SJCRH30 (cell line): ENCODE measurements around the gene CNTN6. TPM values are rescaled to one million over a fixed set of nuclear protein-coding genes. Genes with fewer than 3 reads are reported as not detected.

Experiments
- DNase-seq, 2 experiments: peaks; one replicate each; pipeline ENCODE4 v3.0.0-alpha.2; 2015 to 2020
- H3K27ac ChIP-seq: fragments of 250-450 bp; sonication (Bioruptor Pico); 2 replicates; pipeline ENCODE4 v1.5.1; 2020; ENCODE audit warnings: mild to moderate bottlenecking, moderate library complexity
- H3K27me3 ChIP-seq: fragments of 250-450 bp; sonication (Bioruptor Pico); 2 replicates; pipeline ENCODE4 v1.5.1; 2020; ENCODE audit warnings: mild to moderate bottlenecking, moderate library complexity
- H3K36me3 ChIP-seq: fragments of 250-450 bp; sonication (Bioruptor Pico); 2 replicates; pipeline ENCODE4 v1.5.1; 2020; ENCODE audit warnings: mild to moderate bottlenecking, moderate library complexity
- H3K4me1 ChIP-seq: fragments of 250-450 bp; sonication (Bioruptor Pico); 2 replicates; pipeline ENCODE4 v1.5.1; 2020; ENCODE audit warnings: mild to moderate bottlenecking, moderate library complexity
- H3K4me3 ChIP-seq: fragments of 250-450 bp; sonication (Bioruptor Pico); 2 replicates; pipeline ENCODE4 v1.5.1; 2020; ENCODE audit warnings: mild to moderate bottlenecking, moderate library complexity
- H3K9me3 ChIP-seq: fragments of 250-450 bp; sonication (Bioruptor Pico); replicated peaks from 2 replicates; pipeline ENCODE4 v1.5.1; 2020; ENCODE audit warnings: mild to moderate bottlenecking, moderate library complexity
- total RNA-seq: library from RNA; depleted of rRNA; stranded (reverse); fragments of >200 nt; shearing (Covaris generic); gene quantifications from 2 replicates; pipeline ENCODE4 v1.2.3, GENCODE V29; 2014

Gene CNTN6
- total RNA-seq, 1 experiment from 2014 or later: 1.1 TPM

DNA sequence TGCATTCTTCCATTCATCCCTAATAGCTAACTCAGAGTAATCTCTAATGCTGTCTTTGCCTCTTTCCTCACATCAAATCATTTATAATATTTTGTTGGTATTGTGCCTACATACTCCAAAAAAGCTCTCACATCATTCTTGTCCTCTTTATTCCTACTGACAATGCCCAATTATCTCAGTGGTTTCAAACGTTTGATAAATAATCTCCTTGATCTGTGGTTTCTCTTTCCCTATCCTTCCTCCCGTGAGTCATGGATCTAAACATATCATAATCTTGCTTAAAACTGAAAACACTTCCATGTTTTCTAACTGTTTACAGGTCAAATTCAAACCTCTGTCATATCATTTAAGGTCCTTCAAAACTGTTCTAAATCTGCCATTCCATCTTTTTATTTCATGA, 115.1 kb downstream of the CNTN6 start:
- Histone ChIP-seq H3K4me1 (no peaks in the 10 kb centered on the region), H3K27me3 (no peaks in the 10 kb centered on the region), H3K27ac (no peak overlapping the region)

DNA sequence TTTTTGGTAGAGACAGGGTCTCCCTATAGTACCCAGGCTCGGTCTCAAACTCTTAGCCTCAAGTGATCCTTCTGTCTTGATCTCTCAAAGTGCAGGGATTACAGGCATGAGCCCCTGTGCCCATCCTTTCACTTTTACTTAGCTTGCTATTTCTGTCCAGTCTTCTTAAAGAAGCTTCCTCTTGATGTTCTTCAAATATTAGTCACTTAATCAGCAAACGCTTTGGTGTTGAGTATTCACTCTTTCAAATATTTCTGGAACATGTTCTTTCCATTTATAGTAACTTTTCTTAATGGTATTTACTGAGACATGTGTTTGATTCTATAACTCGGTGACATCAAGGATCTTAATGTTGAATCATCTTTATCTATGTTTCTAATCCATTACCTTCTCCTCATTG, 122.1 kb downstream of the CNTN6 start:
- Histone ChIP-seq H3K27me3 (no peaks in the 10 kb centered on the region), H3K9me3 (no peaks in the 10 kb centered on the region), H3K4me3 (no peak overlapping the region), H3K36me3 (no peaks in the 10 kb centered on the region), H3K4me1 (no peaks in the 10 kb centered on the region), H3K27ac (no peak overlapping the region)
- DNase-seq: no peak

More for the DNA sequence above, 115.1 kb downstream of the CNTN6 start:
- Histone ChIP-seq H3K36me3 (no peaks in the 10 kb centered on the region), H3K9me3 (no peaks in the 10 kb centered on the region), H3K4me3 (no peak overlapping the region)
- no peak for DNase-seq

DNA sequence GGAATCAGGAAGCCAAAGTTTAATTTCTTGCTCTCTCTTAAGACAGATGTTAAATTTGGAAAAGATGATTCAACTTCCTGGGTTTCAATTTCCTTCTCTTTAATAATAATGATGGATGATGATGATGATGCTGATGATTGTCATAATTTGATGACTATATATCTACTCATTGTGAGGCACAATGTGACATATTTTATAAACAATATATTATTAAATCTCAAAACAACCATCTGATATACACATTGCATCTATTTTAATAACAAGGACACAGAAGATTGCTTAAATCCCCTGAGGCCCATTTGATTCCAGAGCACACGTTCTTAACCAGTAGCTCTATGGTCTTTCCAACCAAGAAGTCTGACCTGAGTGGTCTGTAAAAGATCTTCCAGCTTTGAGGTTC, 124.0 kb downstream of the CNTN6 start:
- H3K9me3 ChIP-seq: no peaks in the 10 kb centered on the region
- no peaks in the 10 kb centered on the region for H3K4me1 ChIP-seq
- H3K36me3 ChIP-seq: no peaks in the 10 kb centered on the region
- DNase-seq: no peak
- H3K4me3 ChIP-seq: no peak overlapping the region
- H3K27ac ChIP-seq: no peak overlapping the region
- no peaks in the 10 kb centered on the region for H3K27me3 ChIP-seq

DNA sequence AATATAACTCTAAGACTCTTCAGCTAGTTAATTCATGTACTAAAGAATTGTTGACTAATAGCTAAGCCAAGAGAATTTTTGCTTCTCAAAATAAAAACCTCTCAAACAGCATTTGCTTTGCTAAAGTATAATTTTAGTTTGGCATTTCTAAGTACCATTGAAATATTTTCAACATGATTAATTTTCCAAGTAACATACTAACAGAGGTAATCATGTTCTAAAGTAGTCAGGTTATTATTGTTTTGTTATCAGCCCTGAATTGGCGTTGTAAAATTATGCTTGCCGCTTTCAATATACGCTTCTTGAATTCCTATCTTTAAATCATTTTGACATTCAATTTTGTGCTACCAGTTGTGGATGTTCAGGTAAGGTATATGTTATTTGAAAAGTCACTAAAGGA, 134.3 kb downstream of the CNTN6 start:
- no peaks in the 10 kb centered on the region for H3K36me3 ChIP-seq
- no peaks in the 10 kb centered on the region for H3K9me3 ChIP-seq
- no peak for DNase-seq
- no peaks in the 10 kb centered on the region for H3K4me1 ChIP-seq
- no peak overlapping the region for H3K4me3 ChIP-seq
- H3K27me3 ChIP-seq: no peaks in the 10 kb centered on the region
- H3K27ac ChIP-seq: no peak overlapping the region

DNA sequence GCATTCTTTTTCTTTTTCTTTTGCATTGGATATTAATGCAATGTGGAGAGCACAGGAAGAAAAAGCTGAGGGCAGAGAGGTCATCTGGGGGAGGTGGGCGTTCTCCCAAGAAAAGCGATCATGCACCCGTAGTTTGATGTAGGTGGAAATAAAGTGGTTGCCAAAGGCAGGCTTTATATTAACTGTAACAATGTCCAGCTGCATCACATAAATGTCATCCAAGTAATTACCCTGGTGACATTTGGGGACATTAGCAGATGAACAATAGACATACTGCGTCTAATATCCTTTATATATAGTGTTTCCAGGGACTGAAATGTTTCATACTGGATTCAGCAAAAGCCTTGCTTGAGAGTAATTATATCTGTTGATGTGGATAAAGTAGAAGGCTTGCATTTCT, 135.5 kb downstream of the CNTN6 start:
- no peaks in the 10 kb centered on the region for H3K9me3 ChIP-seq
- H3K4me3 ChIP-seq: no peak overlapping the region
- no peaks in the 10 kb centered on the region for H3K27me3 ChIP-seq
- DNase-seq: no peak
- no peaks in the 10 kb centered on the region for H3K4me1 ChIP-seq
- no peak overlapping the region for H3K27ac ChIP-seq
- no peaks in the 10 kb centered on the region for H3K36me3 ChIP-seq

DNA sequence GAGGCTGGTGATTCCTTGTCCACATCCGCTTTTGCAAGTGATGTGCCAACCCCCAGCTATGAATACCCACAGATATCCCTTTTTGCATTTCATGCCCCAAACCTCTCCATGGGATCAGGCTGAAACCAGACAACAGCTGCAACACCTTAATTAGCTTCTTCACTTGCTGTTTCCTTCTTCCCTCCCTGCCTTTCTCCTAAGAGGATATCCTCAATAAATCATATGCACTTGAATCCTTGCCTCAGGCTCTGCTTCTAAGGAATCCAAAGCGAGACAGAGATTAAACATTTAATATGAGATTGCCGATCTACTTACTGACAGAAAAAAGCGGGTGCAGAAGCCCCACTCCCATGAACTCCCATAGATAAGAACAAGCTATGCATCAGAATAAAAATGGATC, 138.1 kb downstream of the CNTN6 start:
- H3K36me3 ChIP-seq: no peaks in the 10 kb centered on the region
- DNase-seq: peak in 1 of 2 experiments; percentile 2
- H3K9me3 ChIP-seq: no peaks in the 10 kb centered on the region
- H3K4me3 ChIP-seq: no peak overlapping the region
- H3K4me1 ChIP-seq: no peaks in the 10 kb centered on the region
- no peak overlapping the region for H3K27ac ChIP-seq
- no peaks in the 10 kb centered on the region for H3K27me3 ChIP-seq

DNA sequence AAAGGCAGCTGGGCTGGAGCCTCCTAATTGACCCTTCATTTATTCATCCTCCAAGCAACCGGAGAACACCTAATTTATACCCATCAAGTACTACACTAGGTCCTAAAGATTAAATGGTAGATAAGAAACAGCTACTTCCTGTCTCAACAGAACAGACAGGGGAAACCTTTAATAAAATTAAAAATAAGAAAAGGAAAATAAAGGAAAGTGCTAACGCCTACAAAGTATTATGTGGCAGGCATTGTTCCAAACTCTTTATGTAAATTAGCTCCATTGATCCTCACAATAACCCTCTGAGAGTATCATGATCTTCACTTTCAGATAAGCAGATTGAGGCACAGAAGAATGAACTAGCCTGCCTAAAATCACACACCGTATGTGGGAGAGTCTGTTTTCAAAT, 139.5 kb downstream of the CNTN6 start:
- no peaks in the 10 kb centered on the region for H3K27me3 ChIP-seq

DNA sequence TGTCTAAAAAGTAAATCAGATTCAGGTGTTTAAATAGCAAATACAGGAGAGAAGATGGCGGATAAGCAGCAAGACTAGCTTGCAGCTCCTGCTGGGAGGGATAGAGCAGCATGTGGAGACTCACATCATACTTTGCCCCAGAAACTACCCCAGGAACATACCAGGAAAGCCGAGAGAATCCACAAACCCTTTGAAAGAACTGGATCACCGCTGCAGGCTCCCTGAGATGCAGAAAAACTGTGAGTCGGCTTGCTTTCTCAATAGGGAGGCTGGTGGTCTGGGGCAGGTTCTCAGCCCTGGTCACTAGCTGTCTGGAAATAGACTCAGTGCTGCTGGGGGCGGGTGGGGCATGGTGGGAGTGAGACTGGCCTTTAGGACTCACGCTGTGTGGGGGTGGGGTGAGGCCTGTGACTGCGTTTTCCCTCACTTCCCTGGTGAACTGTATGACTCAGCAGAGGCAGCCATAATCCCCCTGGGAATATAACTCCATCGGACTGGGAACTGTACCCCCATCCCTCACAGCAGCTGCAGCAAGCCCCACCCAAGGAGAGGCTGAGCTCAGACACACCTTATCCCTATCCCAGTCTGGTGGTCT, 142.8 kb downstream of the CNTN6 start:
- no peaks in the 10 kb centered on the region for H3K4me1 ChIP-seq
- no peaks in the 10 kb centered on the region for H3K36me3 ChIP-seq
- H3K27me3 ChIP-seq: no peaks in the 10 kb centered on the region
- H3K9me3 ChIP-seq: no peaks in the 10 kb centered on the region
- DNase-seq: peak; percentile 39 to 42
- H3K4me3 ChIP-seq: no peak overlapping the region
- H3K27ac ChIP-seq: no peak overlapping the region

More for the DNA sequence above, 139.5 kb downstream of the CNTN6 start:
- no peak for DNase-seq
- Histone ChIP-seq H3K9me3 (no peaks in the 10 kb centered on the region), H3K4me1 (no peaks in the 10 kb centered on the region), H3K27ac (no peak overlapping the region), H3K36me3 (no peaks in the 10 kb centered on the region), H3K4me3 (no peak overlapping the region)

DNA sequence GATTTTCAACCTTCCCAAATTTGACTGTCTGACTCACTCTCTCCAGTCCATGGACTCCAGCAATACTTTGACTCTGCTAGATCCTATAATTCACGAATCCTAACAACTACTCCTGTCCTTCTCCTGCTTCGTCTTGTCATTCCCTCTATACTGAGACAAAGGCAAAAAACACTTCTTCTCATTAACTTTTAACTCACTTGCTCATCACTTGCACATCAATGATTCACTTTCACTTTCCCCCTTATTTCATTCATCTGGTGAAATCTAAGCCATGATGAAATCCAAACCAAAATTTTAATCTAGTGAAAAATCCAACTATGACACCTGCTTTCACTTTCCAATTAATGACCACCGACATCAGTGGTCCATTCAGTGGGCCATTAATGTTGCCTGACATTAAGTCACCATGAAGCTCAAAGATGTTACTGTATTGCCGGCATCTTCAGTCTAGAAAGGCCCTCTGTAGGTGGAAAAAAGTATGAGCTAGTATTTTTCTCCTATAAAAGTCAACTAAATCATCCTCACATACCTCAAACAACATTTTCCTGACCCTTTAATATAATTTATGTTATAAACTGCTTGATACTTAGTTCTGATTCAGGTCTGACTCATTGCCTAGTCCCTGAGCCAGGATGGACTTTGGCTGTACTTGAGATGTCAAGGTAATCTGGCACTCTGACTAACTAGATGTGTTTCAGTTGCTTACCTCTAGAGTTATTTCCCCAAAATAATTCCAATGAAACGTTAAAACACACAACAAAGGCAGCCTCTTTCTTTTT, 158.6 kb downstream of the CNTN6 start:
- Histone ChIP-seq H3K36me3 (no peaks in the 10 kb centered on the region), H3K27me3 (no peaks in the 10 kb centered on the region), H3K27ac (no peak overlapping the region), H3K4me1 (no peaks in the 10 kb centered on the region), H3K9me3 (no peaks in the 10 kb centered on the region), H3K4me3 (no peak overlapping the region)
- DNase-seq: no peak

DNA sequence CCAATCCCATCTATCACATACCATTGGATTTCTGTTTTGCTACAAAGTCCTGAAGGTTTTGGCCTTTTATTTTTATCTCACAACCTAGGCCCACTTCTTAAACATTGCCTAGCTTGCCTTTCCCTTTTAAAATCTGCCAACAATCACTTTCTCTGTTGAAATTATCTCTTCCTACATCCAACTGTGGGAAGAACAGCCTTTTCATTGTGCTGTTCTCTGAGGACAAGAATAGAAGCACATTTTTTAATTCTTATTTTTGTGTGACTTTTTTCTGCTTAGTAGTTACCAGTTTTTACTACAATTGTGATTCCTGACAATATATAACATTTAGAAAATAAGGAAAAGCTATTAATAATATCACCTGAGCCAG, 159.2 kb downstream of the CNTN6 start:
- Histone ChIP-seq H3K4me1 (no peaks in the 10 kb centered on the region), H3K9me3 (no peaks in the 10 kb centered on the region), H3K27me3 (no peaks in the 10 kb centered on the region), H3K36me3 (no peaks in the 10 kb centered on the region), H3K27ac (no peak overlapping the region), H3K4me3 (no peak overlapping the region)
- no peak for DNase-seq

DNA sequence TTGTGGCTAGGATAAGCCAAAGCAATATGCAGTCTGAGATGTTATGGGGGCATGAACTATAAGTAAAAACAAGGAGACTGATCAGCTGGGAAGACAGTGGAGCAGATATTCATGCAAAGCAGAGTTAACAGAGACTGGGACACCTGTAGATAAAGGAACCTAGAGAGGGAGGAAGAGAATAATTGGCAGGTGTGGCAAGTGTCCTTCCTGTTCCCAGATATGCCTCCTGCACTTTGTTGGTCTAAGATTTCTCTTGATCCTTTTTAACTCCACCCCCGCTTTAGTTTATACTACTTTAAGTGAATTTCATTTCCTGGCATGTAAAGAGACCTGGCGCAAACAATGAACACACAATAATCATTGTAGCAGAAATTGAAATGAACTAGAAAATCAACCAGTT, 169.4 kb downstream of the CNTN6 start:
- H3K27me3 ChIP-seq: no peaks in the 10 kb centered on the region
- no peak overlapping the region for H3K4me3 ChIP-seq
- DNase-seq: no peak
- no peaks in the 10 kb centered on the region for H3K9me3 ChIP-seq
- no peaks in the 10 kb centered on the region for H3K36me3 ChIP-seq
- H3K4me1 ChIP-seq: no peaks in the 10 kb centered on the region
- no peak overlapping the region for H3K27ac ChIP-seq

DNA sequence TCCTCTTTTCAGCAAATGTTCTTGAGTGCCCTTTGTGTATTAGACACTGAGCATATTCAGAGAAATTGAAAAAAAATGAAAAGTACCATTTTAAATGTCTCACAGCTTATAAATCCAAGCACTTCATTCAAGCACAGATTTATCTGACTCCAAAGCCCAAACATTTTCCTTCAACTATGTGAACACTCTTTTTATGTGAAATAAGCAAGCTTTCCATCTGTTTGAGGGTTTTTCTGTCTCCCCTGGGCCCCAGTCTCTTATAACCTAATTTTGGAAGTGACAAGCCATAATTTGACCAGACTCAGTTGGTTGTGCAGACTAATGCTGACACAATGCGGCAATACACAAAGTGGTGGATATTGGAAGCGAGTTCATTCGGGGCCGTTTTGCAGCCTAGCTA, 170.3 kb downstream of the CNTN6 start:
- Histone ChIP-seq H3K4me1 (no peaks in the 10 kb centered on the region), H3K27me3 (no peaks in the 10 kb centered on the region), H3K36me3 (no peaks in the 10 kb centered on the region), H3K27ac (no peak overlapping the region), H3K4me3 (no peak overlapping the region), H3K9me3 (no peaks in the 10 kb centered on the region)
- no peak for DNase-seq

DNA sequence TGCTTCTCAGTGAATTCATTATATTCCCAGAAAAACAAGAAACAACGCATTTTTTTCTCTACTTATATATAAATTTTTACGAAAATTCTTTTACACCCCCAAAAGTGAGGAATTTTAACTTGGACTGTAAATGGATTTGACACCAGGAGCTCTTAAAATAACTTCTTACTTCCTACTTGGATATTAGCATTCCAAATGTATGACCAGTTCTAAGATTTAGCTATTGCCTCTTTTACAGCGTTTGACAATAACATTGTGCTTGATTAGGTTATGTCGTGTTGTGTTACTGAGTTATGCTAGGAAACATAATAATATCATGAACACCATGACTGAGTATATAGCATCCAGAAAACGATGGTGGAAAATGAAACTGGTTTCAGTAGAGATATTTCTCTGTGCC, 177.0 kb downstream of the CNTN6 start:
- Histone ChIP-seq H3K4me1 (no peaks in the 10 kb centered on the region), H3K36me3 (no peaks in the 10 kb centered on the region), H3K9me3 (no peaks in the 10 kb centered on the region), H3K27ac (no peak overlapping the region), H3K4me3 (no peak overlapping the region), H3K27me3 (no peaks in the 10 kb centered on the region)
- no peak for DNase-seq

DNA sequence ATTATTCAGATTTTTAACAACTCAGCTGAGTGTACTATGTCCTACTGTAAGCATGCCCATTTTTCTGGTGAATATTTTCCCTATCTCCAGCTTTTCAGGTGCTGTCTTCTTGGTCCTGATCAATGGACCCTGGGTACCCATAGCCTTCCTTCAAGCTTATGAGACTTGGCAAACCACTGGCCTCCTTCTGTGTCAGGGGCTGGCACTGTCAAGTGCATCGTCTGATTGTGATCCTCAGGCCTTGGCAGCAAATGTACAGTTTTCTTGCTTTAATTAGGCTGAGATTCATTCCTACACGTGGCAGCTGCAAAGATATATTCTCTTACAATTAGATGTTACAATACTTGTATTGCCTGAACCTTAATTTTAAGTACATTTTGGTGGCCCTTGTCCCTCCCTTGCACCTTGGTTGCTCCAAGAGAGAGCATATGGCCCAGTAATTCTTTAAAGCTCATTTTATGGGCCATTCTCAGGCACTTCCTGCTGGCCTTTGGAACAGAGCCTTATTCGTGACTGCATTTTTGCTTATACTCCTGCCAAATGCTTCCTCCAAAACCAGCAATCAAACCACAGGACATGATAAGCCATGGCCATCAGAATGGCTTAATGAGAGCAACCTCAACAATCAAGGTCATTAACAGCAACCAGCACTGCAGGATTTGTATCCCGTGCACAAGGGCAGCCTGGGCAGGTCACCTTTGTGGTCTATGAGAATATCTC, 179.9 kb downstream of the CNTN6 start:
- H3K9me3 ChIP-seq: no peaks in the 10 kb centered on the region
- H3K27me3 ChIP-seq: no peaks in the 10 kb centered on the region
- H3K36me3 ChIP-seq: no peaks in the 10 kb centered on the region
- no peak overlapping the region for H3K27ac ChIP-seq
- no peak for DNase-seq
- H3K4me1 ChIP-seq: no peaks in the 10 kb centered on the region
- H3K4me3 ChIP-seq: no peak overlapping the region

DNA sequence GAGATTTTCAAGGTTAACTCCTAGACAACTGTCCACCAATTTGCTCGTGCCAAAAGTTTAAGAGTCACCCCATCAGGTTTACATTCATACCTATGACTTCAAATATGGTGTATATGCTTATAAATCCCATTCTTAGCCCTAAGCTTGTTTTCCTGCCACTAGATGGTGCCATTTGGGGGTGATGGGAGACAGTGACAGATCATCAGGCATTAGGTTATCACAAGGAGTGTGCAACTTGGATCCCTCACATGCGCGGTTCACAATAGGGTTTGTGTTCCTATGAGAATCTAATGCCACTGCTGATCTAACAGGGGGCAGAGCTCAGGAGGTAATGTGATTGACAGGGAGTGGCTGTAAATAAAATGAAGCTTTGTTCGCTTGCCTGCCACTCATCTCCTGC, 182.7 kb downstream of the CNTN6 start:
- Histone ChIP-seq H3K27ac (no peak overlapping the region), H3K4me1 (no peaks in the 10 kb centered on the region), H3K4me3 (no peak overlapping the region), H3K27me3 (no peaks in the 10 kb centered on the region), H3K36me3 (no peaks in the 10 kb centered on the region), H3K9me3 (no peaks in the 10 kb centered on the region)
- DNase-seq: peak; percentile 13 to 42
